ENCODE data around the gene ZNF605.

ZNF605 gene

DNA sequence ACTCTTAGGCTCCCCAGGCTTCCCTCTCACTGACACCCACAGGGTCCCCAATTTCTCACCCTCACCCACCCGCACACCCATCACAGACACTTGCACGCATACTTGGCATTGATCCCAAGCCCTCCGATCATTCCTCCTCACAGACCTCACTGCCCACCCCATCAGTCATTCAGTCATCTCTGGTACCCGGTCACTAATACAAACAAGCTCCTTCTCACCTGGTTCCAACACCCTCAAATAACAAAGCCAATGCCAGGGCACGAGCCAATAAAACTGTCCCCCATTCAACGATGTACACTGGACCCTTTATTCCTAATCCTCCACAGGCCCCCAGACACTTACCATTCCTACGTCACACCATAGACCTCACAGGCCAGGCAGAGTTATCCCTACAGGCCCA is 2.3 kb downstream of the ZNF605 start:
- peaks cover 55% of the 10 kb centered on the region for H3K9me3 ChIP-seq (ENCODE audit: insufficient read depth, low read length, severe bottlenecking)
- no peak overlapping the region for H3K27ac ChIP-seq (ENCODE audit: low read length)

DNA sequence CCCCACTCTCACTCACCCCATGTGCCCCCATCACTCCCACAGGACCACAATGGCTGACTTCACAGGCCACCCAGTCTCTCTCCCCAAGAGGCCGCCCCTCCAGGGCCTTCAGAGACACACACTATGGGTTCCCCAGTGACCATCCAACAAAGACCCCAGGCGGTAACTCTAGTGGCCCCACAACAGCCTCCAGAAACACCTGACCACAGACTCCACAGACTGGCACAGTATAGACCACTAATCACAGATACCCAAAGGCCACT is 3.0 kb downstream of the ZNF605 start:
- no peak for DNase-seq
- Histone ChIP-seq H3K9ac (ENCODE audit: low read depth, low read length) (no peak overlapping the region), H2AFZ (ENCODE audit: low read depth, low read length) (no peak overlapping the region), H3K4me2 (ENCODE audit: insufficient read depth, low read length) (no peak overlapping the region), H4K20me1 (ENCODE audit: insufficient read depth, low read length) (no peaks in the 10 kb centered on the region), H3K79me2 (ENCODE audit: insufficient read depth, low read length) (peaks cover 79% of the 10 kb centered on the region), H3K4me1 (ENCODE audit: insufficient read depth, low read length) (peaks cover 22% of the 10 kb centered on the region), H3K4me3 (ENCODE audit: low read depth in 1 of 2, low read length in 2 of 2) (no peak overlapping the region), H3K36me3 (ENCODE audit: insufficient read depth, low read length) (peaks cover 41% of the 10 kb centered on the region), H3K27me3 (ENCODE audit: insufficient read depth, low read length, poor library complexity) (no peaks in the 10 kb centered on the region), H3K9me3 (ENCODE audit: insufficient read depth, low read length, severe bottlenecking) (peaks cover 61% of the 10 kb centered on the region), H3K27ac (ENCODE audit: low read length) (no peak overlapping the region)
- TF ChIP-seq EZH2 (IDR thresholded peaks at IDR 0.05; ENCODE audit: borderline replicate concordance, low read depth, low read length, severe bottlenecking): no peak
- TF ChIP-seq, protein P1, sequence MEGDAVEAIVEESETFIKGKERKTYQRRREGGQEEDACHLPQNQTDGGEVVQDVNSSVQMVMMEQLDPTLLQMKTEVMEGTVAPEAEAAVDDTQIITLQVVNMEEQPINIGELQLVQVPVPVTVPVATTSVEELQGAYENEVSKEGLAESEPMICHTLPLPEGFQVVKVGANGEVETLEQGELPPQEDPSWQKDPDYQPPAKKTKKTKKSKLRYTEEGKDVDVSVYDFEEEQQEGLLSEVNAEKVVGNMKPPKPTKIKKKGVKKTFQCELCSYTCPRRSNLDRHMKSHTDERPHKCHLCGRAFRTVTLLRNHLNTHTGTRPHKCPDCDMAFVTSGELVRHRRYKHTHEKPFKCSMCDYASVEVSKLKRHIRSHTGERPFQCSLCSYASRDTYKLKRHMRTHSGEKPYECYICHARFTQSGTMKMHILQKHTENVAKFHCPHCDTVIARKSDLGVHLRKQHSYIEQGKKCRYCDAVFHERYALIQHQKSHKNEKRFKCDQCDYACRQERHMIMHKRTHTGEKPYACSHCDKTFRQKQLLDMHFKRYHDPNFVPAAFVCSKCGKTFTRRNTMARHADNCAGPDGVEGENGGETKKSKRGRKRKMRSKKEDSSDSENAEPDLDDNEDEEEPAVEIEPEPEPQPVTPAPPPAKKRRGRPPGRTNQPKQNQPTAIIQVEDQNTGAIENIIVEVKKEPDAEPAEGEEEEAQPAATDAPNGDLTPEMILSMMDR (IDR thresholded peaks at IDR 0.05; ENCODE audit: borderline replicate concordance, extremely low read depth, low read length, poor library complexity, severe bottlenecking): no peak
- no peak for ATAC-seq (ENCODE audit: insufficient read depth, low read depth)

More for the DNA sequence above, 2.3 kb downstream of the ZNF605 start:
- Histone ChIP-seq H3K4me1 (ENCODE audit: insufficient read depth, low read length) (peaks cover 22% of the 10 kb centered on the region), H3K36me3 (ENCODE audit: insufficient read depth, low read length) (peaks cover 35% of the 10 kb centered on the region), H3K79me2 (ENCODE audit: insufficient read depth, low read length) (peaks cover 72% of the 10 kb centered on the region), H3K27me3 (ENCODE audit: insufficient read depth, low read length, poor library complexity) (no peaks in the 10 kb centered on the region), H3K9ac (ENCODE audit: low read depth, low read length) (no peak overlapping the region), H2AFZ (ENCODE audit: low read depth, low read length) (no peak overlapping the region), H4K20me1 (ENCODE audit: insufficient read depth, low read length) (no peaks in the 10 kb centered on the region), H3K4me3 (ENCODE audit: low read depth in 1 of 2, low read length in 2 of 2) (no peak overlapping the region), H3K4me2 (ENCODE audit: insufficient read depth, low read length) (no peak overlapping the region)
- DNase-seq (no peak), ATAC-seq (ENCODE audit: insufficient read depth, low read depth) (no peak)
- TF ChIP-seq, protein P1 (IDR thresholded peaks at IDR 0.05; ENCODE audit: borderline replicate concordance, extremely low read depth, low read length, poor library complexity, severe bottlenecking): no peak
- no peak for TF ChIP-seq EZH2 (IDR thresholded peaks at IDR 0.05; ENCODE audit: borderline replicate concordance, low read depth, low read length, severe bottlenecking)

DNA sequence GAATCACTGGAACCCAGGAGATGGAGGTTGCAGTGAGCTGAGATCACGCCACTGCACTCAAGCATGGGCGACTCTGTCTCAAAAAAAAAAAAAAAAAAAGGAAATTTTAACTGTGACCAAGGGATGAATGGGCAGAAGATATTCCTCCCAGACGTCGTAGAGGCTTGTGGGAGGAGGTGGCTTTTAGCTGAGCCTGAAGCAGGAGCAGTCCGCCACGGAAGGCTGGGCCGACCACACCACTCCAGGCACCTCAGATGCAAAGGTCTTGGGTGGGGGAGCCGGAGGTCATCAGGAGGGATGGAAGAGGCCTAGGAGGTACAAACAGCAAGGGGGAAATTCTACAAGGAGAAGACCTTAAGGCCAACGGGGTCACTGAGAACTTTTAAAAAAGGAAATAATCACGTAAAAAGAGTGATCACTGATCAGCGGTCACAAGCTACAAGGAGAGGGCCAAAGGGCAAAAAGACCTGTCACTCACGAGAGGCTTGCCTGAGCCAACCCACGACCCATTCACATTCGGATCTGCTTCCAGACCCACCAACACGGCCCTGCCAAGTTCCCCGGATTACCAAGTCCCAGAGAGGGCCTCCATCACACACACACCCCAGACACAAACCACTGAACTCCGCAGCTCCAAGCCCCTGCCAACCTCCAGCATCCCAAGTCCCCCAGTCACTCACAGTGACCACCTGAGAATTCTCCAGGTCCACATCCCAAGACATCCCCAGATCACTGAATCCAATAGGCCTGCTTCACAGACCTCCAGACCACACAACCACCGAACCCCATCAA is 3.5 kb downstream of the ZNF605 start:
- ATAC-seq (ENCODE audit: insufficient read depth, low read depth) (no peak), DNase-seq (no peak)
- no peak overlapping the region for H3K4me2 ChIP-seq (ENCODE audit: insufficient read depth, low read length)
- H3K36me3 ChIP-seq (ENCODE audit: insufficient read depth, low read length): peaks cover 46% of the 10 kb centered on the region
- H3K27me3 ChIP-seq (ENCODE audit: insufficient read depth, low read length, poor library complexity): no peaks in the 10 kb centered on the region
- H2AFZ ChIP-seq (ENCODE audit: low read depth, low read length): no peak overlapping the region
- peaks cover 64% of the 10 kb centered on the region for H3K9me3 ChIP-seq (ENCODE audit: insufficient read depth, low read length, severe bottlenecking)
- no peaks in the 10 kb centered on the region for H4K20me1 ChIP-seq (ENCODE audit: insufficient read depth, low read length)
- peaks cover 80% of the 10 kb centered on the region for H3K79me2 ChIP-seq (ENCODE audit: insufficient read depth, low read length)
- no peak overlapping the region for H3K9ac ChIP-seq (ENCODE audit: low read depth, low read length)
- no peak overlapping the region for H3K4me3 ChIP-seq (ENCODE audit: low read depth in 1 of 2, low read length in 2 of 2)
- H3K27ac ChIP-seq (ENCODE audit: low read length): no peak overlapping the region
- no peak for TF ChIP-seq EZH2 (IDR thresholded peaks at IDR 0.05; ENCODE audit: borderline replicate concordance, low read depth, low read length, severe bottlenecking)
- TF ChIP-seq, protein P1 (IDR thresholded peaks at IDR 0.05; ENCODE audit: borderline replicate concordance, extremely low read depth, low read length, poor library complexity, severe bottlenecking): no peak
- H3K4me1 ChIP-seq (ENCODE audit: insufficient read depth, low read length): peaks cover 22% of the 10 kb centered on the region
